Fibroblast of mammary gland (primary cell): ENCODE results near the gene NKX3-2.

Source experiments
- DNase-seq: peaks from one replicate; pipeline ENCODE4 v3.0.0-alpha.2; 2010; ENCODE audit warnings: low read depth
- H3K4me3 ChIP-seq: 2 replicates; pipeline ENCODE4 v1.5.1; 2011; ENCODE audit warnings: low read depth, mild to moderate bottlenecking, low read length, moderate library complexity; ENCODE audit not compliant: control insufficient read depth
- CTCF ChIP-seq: conservative IDR thresholded peaks from 2 replicates; pipeline ENCODE4 v1.5.1; 2011; ENCODE audit warnings: low read depth, low read length, inconsistent platforms; ENCODE audit not compliant: control insufficient read depth, insufficient read depth

Gene NKX3-2

GRCh38 chr4:13537832-13538177, 6.5 kb downstream of the NKX3-2 start:
- no peak for TF ChIP-seq CTCF
- no peak overlapping the region for H3K4me3 ChIP-seq
- no peak for DNase-seq

DNA sequence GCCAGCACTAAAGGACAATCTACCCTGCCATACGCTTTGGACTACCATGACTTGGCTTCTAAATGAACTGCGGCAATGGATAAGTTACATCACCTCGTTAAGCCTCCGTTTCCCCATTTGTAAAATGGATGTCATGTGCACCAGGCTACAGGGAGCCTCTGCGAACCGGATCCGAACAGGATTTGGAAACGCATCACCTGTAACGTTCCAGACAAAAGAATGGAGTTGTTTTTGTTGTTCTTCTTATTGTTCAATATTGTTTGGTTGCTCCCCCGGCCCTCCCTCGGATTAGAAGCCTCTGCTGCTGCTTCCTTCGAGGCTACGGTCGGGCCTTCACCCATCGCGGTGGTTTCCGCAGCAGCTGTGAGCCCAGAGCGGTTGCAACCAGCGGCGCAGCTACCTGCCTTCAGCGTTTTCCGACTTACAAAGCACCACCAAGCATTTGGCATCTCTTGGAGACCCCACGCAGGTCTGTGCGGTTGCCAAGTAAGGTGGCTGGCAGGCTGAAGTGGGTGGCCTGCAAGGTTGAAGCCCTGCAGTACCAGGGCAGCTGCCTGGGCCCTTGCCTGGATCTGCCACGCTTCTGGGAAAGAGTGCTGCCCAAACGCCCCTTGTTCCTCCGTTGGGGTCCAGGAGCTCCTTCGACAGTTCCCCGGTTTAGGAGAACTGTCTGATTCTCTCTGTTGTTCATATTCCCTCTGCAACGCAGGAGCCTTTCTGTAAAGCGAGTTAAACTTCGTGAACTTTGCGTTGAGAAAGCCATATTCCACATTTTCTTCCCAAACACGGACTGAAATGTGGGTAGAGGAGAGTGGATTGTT, 7.1 kb downstream of the NKX3-2 start:
- TF ChIP-seq CTCF: no peak
- DNase-seq: no peak
- no peak overlapping the region for H3K4me3 ChIP-seq

- DNase-seq: no peak
- no peak overlapping the region for H3K4me3 ChIP-seq
- TF ChIP-seq CTCF: no peak
These were observed 7.7 kb downstream of the NKX3-2 start for GRCh38 chr4:13536607-13537006.

DNA sequence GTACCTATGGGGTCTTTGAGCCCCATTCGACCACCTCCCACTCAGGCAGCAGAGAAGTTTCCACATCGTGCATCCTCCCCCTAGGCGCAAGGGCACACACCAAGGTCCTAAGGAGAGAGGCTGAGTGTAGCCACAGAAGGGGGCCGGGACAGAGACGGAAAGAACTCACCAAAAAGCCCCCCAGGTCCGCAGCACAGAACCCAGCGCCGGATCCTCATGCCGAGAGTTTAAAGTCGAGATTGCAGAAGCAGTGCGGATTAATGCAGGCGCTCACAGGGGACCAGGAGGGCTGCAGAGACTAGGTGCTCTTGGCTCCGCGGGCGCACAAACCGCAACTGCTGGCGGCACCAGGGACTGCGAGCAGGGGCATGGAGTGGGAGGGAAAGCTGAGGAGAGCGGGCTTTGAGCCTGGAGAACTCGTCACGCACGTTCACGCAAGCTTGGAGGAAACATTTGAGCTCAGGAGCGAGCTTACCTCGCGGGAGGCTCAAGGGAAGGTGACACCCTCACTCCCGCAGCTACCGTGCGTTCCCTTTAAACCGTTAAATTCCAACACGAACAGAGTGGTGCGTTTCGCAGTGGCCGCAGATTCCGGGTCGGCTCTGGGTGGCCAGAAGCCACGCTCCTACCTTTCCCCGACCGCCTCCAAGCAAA, 8.5 kb downstream of the NKX3-2 start:
- no peak for DNase-seq
- TF ChIP-seq CTCF: no peak
- H3K4me3 ChIP-seq: no peak overlapping the region

DNA sequence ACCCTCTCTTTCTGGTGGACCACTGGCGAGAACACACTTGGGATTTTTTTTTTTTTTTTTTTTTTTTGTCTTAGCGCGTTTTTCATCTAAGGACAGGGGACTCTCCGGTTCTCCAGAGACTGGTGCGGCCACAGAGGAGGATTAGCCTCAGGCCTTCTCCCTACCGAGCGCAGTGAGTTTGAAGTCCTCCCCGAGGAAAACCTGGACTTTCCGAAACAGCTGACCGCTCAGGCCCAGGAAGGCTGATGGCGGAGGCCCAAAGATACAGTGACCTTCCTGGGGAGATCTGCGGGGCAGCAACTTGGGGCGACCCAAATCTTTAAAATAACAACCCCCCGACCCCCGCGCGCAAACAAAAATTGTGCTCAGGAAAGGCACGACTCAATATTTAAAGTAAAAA, 9.2 kb downstream of the NKX3-2 start:
- TF ChIP-seq CTCF: no peak
- DNase-seq: no peak
- no peak overlapping the region for H3K4me3 ChIP-seq

- DNase-seq: no peak
- no peak for TF ChIP-seq CTCF
- no peak overlapping the region for H3K4me3 ChIP-seq
These were observed 9.8 kb downstream of the NKX3-2 start for GRCh38 chr4:13534344-13535063.
